K562 (cell line): Measurements from ENCODE around the gene CCNL2. TPM values are rescaled to one million over a fixed set of nuclear protein-coding genes. Genes with fewer than 3 reads are reported as not detected.

Experiments
- ATAC-seq: fragments of 200-7000 bp; cut with Tn5 transposase; 3 replicates; pipeline ENCODE4 v1.9.1; 2020; ENCODE audit warnings: moderate library complexity
- BruUV-seq: library from RNA; stranded (reverse); fragments of 400-500 nt; replicated peaks from 2 replicates; lab custom pipeline; 2021; lab: Mats Ljungman, UMichigan
- CTCF ChIA-PET: fragments of 300-600 bp; formaldehyde crosslinking; extraction: SDS; loops from one replicate; lab custom pipeline; 2021; ENCODE audit warnings: low intra/inter-chr PET ratio; lab: Yijun Ruan, JAX
- POLR2A ChIA-PET: fragments of 300-600, 350-650 bp; sonication (Branson Sonifier 250); formaldehyde crosslinking; extraction: SDS; loops from one replicate; lab custom pipeline; 2021; ENCODE audit warnings: antibody characterized with exemption, inconsistent platforms; lab: Yijun Ruan, JAX
- DNase-seq, 4 experiments: peaks; one replicate each; pipeline versions ENCODE4 v3.0.0 to v3.0.0-alpha.2; 2011 to 2018; ENCODE audit warnings: low spot score in 3 of 4, mixed read lengths in 3 of 4; ENCODE audit errors: extremely low read depth in 1 of 4
- FAIRE-seq: peaks from 2 replicates; lab custom pipeline; 2011; peaks lifted over from hg19 to GRCh38; lab: Jason Lieb, UNC
- H2AFZ ChIP-seq: 2 replicates; pipeline ENCODE4 v1.6.0; 2011; ENCODE audit warnings: low read depth, low read length, control low read depth, inconsistent platforms
- H3K27ac ChIP-seq: fragments of 200-600 bp; 3 replicates; pipeline ENCODE4 v1.8.0; 2011; ENCODE audit warnings: low read depth, mild to moderate bottlenecking, control low read depth, inconsistent platforms, low read length, moderate library complexity, mixed read lengths; ENCODE audit errors: extremely low read depth
- H3K27me3 ChIP-seq, 2 experiments: fragments of 300-600 bp in 1 of 2; 2 replicates in 1 of 2; 3 replicates in 1 of 2; pipeline versions ENCODE4 v1.6.0 to v1.8.0; 2011; ENCODE audit warnings: inconsistent platforms in 2 of 2, low read length in 2 of 2, mild to moderate bottlenecking in 1 of 2, mixed read lengths in 1 of 2, moderate library complexity in 1 of 2; ENCODE audit not compliant: control insufficient read depth in 2 of 2, insufficient read depth in 2 of 2
- H3K36me3 ChIP-seq: fragments of 300-600 bp; 3 replicates; pipeline ENCODE4 v1.8.0; 2011; ENCODE audit warnings: mild to moderate bottlenecking, low read length, inconsistent platforms; ENCODE audit not compliant: control insufficient read depth, insufficient read depth
- H3K4me1 ChIP-seq, 2 experiments: fragments of 200-600 bp in 1 of 2; replicated peaks in 1 of 2; 2 replicates in 1 of 2; 3 replicates in 1 of 2; pipeline versions ENCODE4 v1.5.1 to v1.8.0; 2011; ENCODE audit warnings: inconsistent platforms in 2 of 2, low read length in 2 of 2, mild to moderate bottlenecking in 1 of 2, mixed read lengths in 1 of 2, moderate library complexity in 1 of 2; ENCODE audit not compliant: control insufficient read depth in 2 of 2, insufficient read depth in 2 of 2
- H3K4me2 ChIP-seq: 2 replicates; pipeline ENCODE4 v1.6.1; 2011; ENCODE audit warnings: low read length, control low read depth, inconsistent platforms, mixed read lengths; ENCODE audit not compliant: insufficient read depth
- H3K4me3 ChIP-seq: fragments of 200-600 bp; sonication (generic), shearing (Covaris generic); 2 replicates; pipeline ENCODE4 v1.5.1; 2016; ENCODE audit warnings: control low read depth, inconsistent platforms
- H3K79me2 ChIP-seq: fragments of 200-600 bp; 3 replicates; pipeline ENCODE4 v1.8.0; 2011; ENCODE audit warnings: low read length, inconsistent platforms; ENCODE audit not compliant: control insufficient read depth, insufficient read depth
- H3K9ac ChIP-seq, 2 experiments: 2 replicates each; pipeline versions ENCODE4 v1.6.0 to v1.6.1; 2011; ENCODE audit warnings: low read depth in 2 of 2, low read length in 2 of 2, control low read depth in 1 of 2, inconsistent platforms in 1 of 2, mild to moderate bottlenecking in 1 of 2, mixed read lengths in 1 of 2; ENCODE audit not compliant: insufficient read depth in 1 of 2
- H3K9me1 ChIP-seq: one replicate; pipeline ENCODE4 v1.6.0; 2011; ENCODE audit warnings: inconsistent platforms, mild to moderate bottlenecking, low read length, moderate library complexity; ENCODE audit not compliant: control insufficient read depth, insufficient read depth
- H3K9me3 ChIP-seq: replicated peaks from 2 replicates; pipeline ENCODE4 v1.5.1; 2011; ENCODE audit warnings: low read depth, low read length, inconsistent platforms; ENCODE audit not compliant: control insufficient read depth, insufficient read depth
- H4K20me1 ChIP-seq: replicated peaks from 2 replicates; pipeline ENCODE4 v1.6.1; 2011; ENCODE audit warnings: low read length, inconsistent platforms, mixed read lengths; ENCODE audit not compliant: control insufficient read depth, insufficient read depth
- HMGN3 ChIP-seq: IDR thresholded peaks from 2 replicates; pipeline ENCODE4 v1.6.1; 2011; ENCODE audit warnings: borderline replicate concordance, low read depth, mild to moderate bottlenecking, mixed read lengths, low read length; ENCODE audit not compliant: insufficient read length; ENCODE audit errors: extremely low read depth
- HNRNPK ChIP-seq: fragments of 200-400 bp; formaldehyde crosslinking; IDR thresholded peaks from one replicate; pipeline ENCODE4 v1.6.1; 2018; ENCODE audit warnings: mild to moderate bottlenecking, low read depth, low read length; ENCODE audit not compliant: poor library complexity, severe bottlenecking
- ZNF318 ChIP-seq, 2 experiments: fragments of 450-650 bp; IDR thresholded peaks; 2 replicates each; pipeline ENCODE4 v1.6.1; 2016; ENCODE audit warnings: mild to moderate bottlenecking in 2 of 2, borderline replicate concordance in 1 of 2, low read depth in 1 of 2, moderate library complexity in 1 of 2
- ZNF408 ChIP-seq: fragments of 250-450 bp; sonication (Bioruptor Pico); IDR thresholded peaks from 2 replicates; pipeline ENCODE4 v1.4.0; 2020; ENCODE audit warnings: low read depth, mild to moderate bottlenecking, moderate library complexity
- whole genome bisulfite sequencing: fragments of 100-300 bp; shearing (Covaris generic); methylation state at CpG from one replicate; pipeline ENCODE4 v1.1.6; 2016; ENCODE audit warnings: low coverage, mixed read lengths; ENCODE audit not compliant: insufficient coverage; ENCODE audit errors: missing lambda C conversion rate; 5-methylcytosine and 5-hydroxymethylcytosine counted together
- in situ Hi-C: fragments of 300-500 bp; cut with MboI; formaldehyde crosslinking; loops from 4 replicates; pipeline ENCODE4 v1.15.0; 2018; ENCODE audit warnings: inconsistent platforms, mixed read lengths
- intact Hi-C: fragments of 100-400 bp; cut with micrococcal nuclease; formaldehyde crosslinking; loops from 2 replicates; pipeline ENCODE4 v1.14.2; 2022
- polyA plus RNA-seq, 8 experiments: library from polyadenylated mRNA; depleted of rRNA in 4 of 8; stranded (reverse) in 5 of 8; unstranded in 3 of 8; fragments of >200 nt; fragmentation: Nextera tagmentation in 2 of 8; fragmentation: Illumina TruSeq in 1 of 8; extraction: Ambion mirVana in 2 of 8; extraction: Trizol in 1 of 8; gene quantifications; 2 replicates each; pipeline versions ENCODE4 v1.2.1 to v1.2.3, GENCODE V29; 2011 to 2014; ENCODE audit warnings: inconsistent platforms in 1 of 8, missing spikeins in 1 of 8
- total RNA-seq, 7 experiments: library from RNA; depleted of rRNA in 6 of 7; stranded (reverse); fragments of >200 nt in 6 of 7; fragmentation: Illumina TruSeq in 2 of 7; extraction: Trizol in 2 of 7; gene quantifications; 2 replicates each; pipeline versions ENCODE4 v1.2.1 to v1.2.3, GENCODE V29; 2011 to 2021; ENCODE audit warnings: low replicate concordance in 1 of 7

CCNL2 gene
- total and polyA plus RNA-seq, 9 of the 15 experiments (the other 6 are each of a cell fraction or from before 2014, with no cell fraction given): 2.8 to 287 (median 94.5) TPM

GRCh38 chr1:1419363-1419812, 20.3 kb upstream of the CCNL2 start:
- ATAC-seq: no peak
- POLR2A ChIA-PET: interaction anchor here (0.6 kb wide), 2 partner anchors 10 to 20 kb away, joined by 3 to 5 read pairs; no protein-coding TSS in a partner anchor
- no peaks in the 10 kb centered on the region for H3K79me2 ChIP-seq
- peaks cover 3 to 25% of the 10 kb centered on the region in 2 experiments; a peak in 4 of 5 replicates for H3K4me1 ChIP-seq
- 74% methylated on average over 18 of the region's 21 CpGs for WGBS
- FAIRE-seq: no peak
- no peak overlapping the region for H2AFZ ChIP-seq
- H3K4me3 ChIP-seq: no peak overlapping the region
- H3K36me3 ChIP-seq: no peaks in the 10 kb centered on the region
- H3K9ac ChIP-seq: peak overlapping the region in 1 of 2 experiments; percentile 39; a peak in 1 of 4 replicates
- TF ChIP-seq HNRNPK: no peak
- TF ChIP-seq ZNF318 (IDR thresholded peaks at IDR 0.05; ENCODE audit: borderline replicate concordance in 1 of 2, low read depth in 1 of 2): no peak
- no peak for TF ChIP-seq ZNF408 (CRISPR knock-in tag)
- peak; percentile 27 for TF ChIP-seq HMGN3
- no peaks in the 10 kb centered on the region for H3K9me1 ChIP-seq
- intact Hi-C loops: no loop called here
- in situ Hi-C loops: no loop called here
- CTCF ChIA-PET: no interaction called here
- DNase-seq: no peak
- no TSS peak for BruUV-seq
- H3K9me3 ChIP-seq: no peaks in the 10 kb centered on the region
- no peaks in the 10 kb centered on the region for H3K27me3 ChIP-seq
- no peak overlapping the region for H3K27ac ChIP-seq
- H3K4me2 ChIP-seq: no peak overlapping the region
- no peaks in the 10 kb centered on the region for H4K20me1 ChIP-seq
